Hepatocyte (in vitro differentiated cells): ENCODE data around the gene RNF20. TPM values are rescaled to one million over a fixed set of nuclear protein-coding genes. Genes with fewer than 3 reads are reported as not detected.

Source experiments
- DNase-seq: peaks from one replicate; pipeline ENCODE4 v3.0.0-alpha.2; 2016; ENCODE audit warnings: low spot score
- H2AFZ ChIP-seq: fragments of 200-600 bp; sonication (generic); 2 replicates; pipeline ENCODE4 v1.6.0; 2016; ENCODE audit warnings: antibody characterized with exemption, mild to moderate bottlenecking
- H3K27ac ChIP-seq: fragments of 200-600 bp; sonication (generic); 2 replicates; pipeline ENCODE4 v1.5.1; 2016; ENCODE audit warnings: mild to moderate bottlenecking
- H3K27me3 ChIP-seq: fragments of 200-600 bp; sonication (generic); 2 replicates; pipeline ENCODE4 v1.6.1; 2016
- H3K36me3 ChIP-seq: fragments of 200-600 bp; sonication (generic); replicated peaks from 2 replicates; pipeline ENCODE4 v1.5.1; 2016; ENCODE audit warnings: low read depth; ENCODE audit not compliant: insufficient read depth
- H3K4me1 ChIP-seq: fragments of 200-600 bp; sonication (generic); 2 replicates; pipeline ENCODE4 v1.5.1; 2016; ENCODE audit warnings: mild to moderate bottlenecking, moderate library complexity; ENCODE audit not compliant: insufficient read depth
- H3K4me2 ChIP-seq: fragments of 200-600 bp; sonication (generic); 2 replicates; pipeline ENCODE4 v1.6.0; 2016
- H3K4me3 ChIP-seq: fragments of 200-600 bp; sonication (generic); 2 replicates; pipeline ENCODE4 v1.5.1; 2016; ENCODE audit warnings: mild to moderate bottlenecking
- H3K79me2 ChIP-seq: fragments of 200-600 bp; sonication (generic); 2 replicates; pipeline ENCODE4 v1.6.0; 2017; ENCODE audit warnings: mild to moderate bottlenecking
- H3K9me2 ChIP-seq: fragments of 200-600 bp; sonication (generic); replicated peaks from 2 replicates; pipeline ENCODE4 v1.6.0; 2017; ENCODE audit warnings: mild to moderate bottlenecking; ENCODE audit not compliant: insufficient read depth
- H3K9me3 ChIP-seq: fragments of 200-600 bp; sonication (generic); 2 replicates; pipeline ENCODE4 v1.5.1; 2016; ENCODE audit warnings: low read depth, mild to moderate bottlenecking
- H4K20me1 ChIP-seq: fragments of 200-600 bp; sonication (generic); 2 replicates; pipeline ENCODE4 v1.6.0; 2016; ENCODE audit warnings: mild to moderate bottlenecking; ENCODE audit not compliant: insufficient read depth, poor library complexity, severe bottlenecking
- EZH2 ChIP-seq: fragments of 200-600 bp; sonication (generic); IDR thresholded peaks from 2 replicates; pipeline ENCODE4 v1.6.1; 2016; ENCODE audit warnings: antibody characterized with exemption, mild to moderate bottlenecking, borderline replicate concordance
- EZH2phosphoT487 ChIP-seq: fragments of 200-600 bp; sonication (generic); IDR thresholded peaks from one replicate; pipeline ENCODE4 v1.6.1; 2018; ENCODE audit warnings: antibody characterized with exemption, mild to moderate bottlenecking, low read depth, moderate library complexity; ENCODE audit not compliant: unreplicated experiment, severe bottlenecking
- WGBS: methylation state at CpG from one replicate; pipeline ENCODE4 v1.1.6; 2016; ENCODE audit warnings: low lambda C conversion rate; ENCODE audit errors: missing lambda C conversion rate; 5-methylcytosine and 5-hydroxymethylcytosine counted together
- polyA plus RNA-seq: library from polyadenylated mRNA; unstranded; fragments of >200 nt; fragmentation: Nextera tagmentation; extraction: Ambion mirVana; gene quantifications from 2 replicates; pipeline ENCODE4 v1.2.1, GENCODE V29; 2016
- total RNA-seq: library from RNA; depleted of rRNA; stranded (reverse); fragments of >200 nt; gene quantifications from 2 replicates; pipeline ENCODE4 v1.2.3, GENCODE V29; 2014
- TF ChIP-seq, protein P1 (sequence below): fragments of 200-600 bp; sonication (generic); IDR thresholded peaks from 2 replicates; pipeline ENCODE4 v1.5.1; 2016; ENCODE audit warnings: antibody characterized with exemption, mild to moderate bottlenecking; ENCODE audit not compliant: poor library complexity

RNF20 gene
- total and polyA plus RNA-seq, 2 experiments from 2014 or later = 19.0 to 21.7 TPM

DNA sequence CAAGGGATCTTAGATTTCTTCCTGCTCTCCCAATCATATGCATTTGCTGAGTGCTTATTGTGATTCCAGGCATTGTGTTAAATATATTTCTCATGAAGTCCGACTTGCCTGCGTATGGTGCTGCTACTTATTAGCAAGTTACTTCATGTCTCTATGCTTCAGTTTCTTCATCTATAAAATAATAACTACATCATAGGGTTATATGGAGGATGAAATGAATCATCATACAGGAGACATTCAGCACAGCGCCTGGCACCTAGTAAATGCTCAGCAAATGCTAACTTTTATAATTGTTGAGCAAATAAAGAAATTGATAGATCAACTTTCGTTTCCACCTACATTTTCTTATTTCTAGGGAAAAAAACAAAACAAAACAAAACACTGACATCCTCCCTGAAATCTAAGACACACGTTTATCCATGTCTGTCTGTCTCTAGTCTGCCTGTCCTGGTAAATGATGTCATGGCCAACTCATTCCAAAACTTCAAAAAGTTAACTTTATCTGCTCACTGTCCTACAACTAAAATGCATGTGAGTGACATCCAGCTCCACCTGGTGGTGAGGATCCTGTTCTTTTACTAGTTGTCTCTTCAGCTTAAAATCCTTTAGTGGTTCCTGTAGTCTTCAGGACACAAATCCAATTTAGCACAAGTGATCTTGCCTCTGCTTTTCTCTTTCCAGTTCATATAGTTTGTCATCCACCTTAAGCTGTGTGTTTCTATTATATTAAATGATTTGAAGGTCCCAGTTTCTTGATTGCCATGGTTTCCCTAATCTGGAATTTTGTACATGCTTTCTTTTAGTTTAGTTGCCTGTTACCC is 33.5 kb downstream of the RNF20 start:
- H3K79me2 ChIP-seq = no peaks in the 10 kb centered on the region
- no peaks in the 10 kb centered on the region for H3K36me3 ChIP-seq
- no peak overlapping the region for H3K4me3 ChIP-seq
- no peaks in the 10 kb centered on the region for H3K9me3 ChIP-seq
- H3K4me1 ChIP-seq = no peaks in the 10 kb centered on the region
- no peaks in the 10 kb centered on the region for H3K9me2 ChIP-seq
- H4K20me1 ChIP-seq = no peaks in the 10 kb centered on the region
- peak; percentile 29 for DNase-seq
- WGBS = 84% methylated on average over 5 of the region's 5 CpGs
- H3K27me3 ChIP-seq = no peaks in the 10 kb centered on the region
- no peak for TF ChIP-seq EZH2phosphoT487
- TF ChIP-seq, protein P1, sequence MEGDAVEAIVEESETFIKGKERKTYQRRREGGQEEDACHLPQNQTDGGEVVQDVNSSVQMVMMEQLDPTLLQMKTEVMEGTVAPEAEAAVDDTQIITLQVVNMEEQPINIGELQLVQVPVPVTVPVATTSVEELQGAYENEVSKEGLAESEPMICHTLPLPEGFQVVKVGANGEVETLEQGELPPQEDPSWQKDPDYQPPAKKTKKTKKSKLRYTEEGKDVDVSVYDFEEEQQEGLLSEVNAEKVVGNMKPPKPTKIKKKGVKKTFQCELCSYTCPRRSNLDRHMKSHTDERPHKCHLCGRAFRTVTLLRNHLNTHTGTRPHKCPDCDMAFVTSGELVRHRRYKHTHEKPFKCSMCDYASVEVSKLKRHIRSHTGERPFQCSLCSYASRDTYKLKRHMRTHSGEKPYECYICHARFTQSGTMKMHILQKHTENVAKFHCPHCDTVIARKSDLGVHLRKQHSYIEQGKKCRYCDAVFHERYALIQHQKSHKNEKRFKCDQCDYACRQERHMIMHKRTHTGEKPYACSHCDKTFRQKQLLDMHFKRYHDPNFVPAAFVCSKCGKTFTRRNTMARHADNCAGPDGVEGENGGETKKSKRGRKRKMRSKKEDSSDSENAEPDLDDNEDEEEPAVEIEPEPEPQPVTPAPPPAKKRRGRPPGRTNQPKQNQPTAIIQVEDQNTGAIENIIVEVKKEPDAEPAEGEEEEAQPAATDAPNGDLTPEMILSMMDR = peak; percentile 44
- no peak overlapping the region for H3K27ac ChIP-seq
- H3K4me2 ChIP-seq = no peak overlapping the region
- H2AFZ ChIP-seq = no peak overlapping the region

- Histone ChIP-seq H3K4me3 (no peak overlapping the region), H3K27ac (no peak overlapping the region), H3K27me3 (no peaks in the 10 kb centered on the region), H3K9me2 (no peaks in the 10 kb centered on the region), H3K4me1 (no peaks in the 10 kb centered on the region), H3K9me3 (no peaks in the 10 kb centered on the region), H3K79me2 (no peaks in the 10 kb centered on the region), H3K36me3 (no peaks in the 10 kb centered on the region), H3K4me2 (no peak overlapping the region), H4K20me1 (no peaks in the 10 kb centered on the region), H2AFZ (no peak overlapping the region)
- TF ChIP-seq, protein P1 = no peak
- TF ChIP-seq EZH2phosphoT487 (no peak), EZH2 (no peak)
- 94% methylated on average over 3 of the region's 3 CpGs for WGBS
- no peak for DNase-seq
Observed at GRCh38 chr9:101567725-101568350, 34.2 kb downstream of the RNF20 start.

DNA sequence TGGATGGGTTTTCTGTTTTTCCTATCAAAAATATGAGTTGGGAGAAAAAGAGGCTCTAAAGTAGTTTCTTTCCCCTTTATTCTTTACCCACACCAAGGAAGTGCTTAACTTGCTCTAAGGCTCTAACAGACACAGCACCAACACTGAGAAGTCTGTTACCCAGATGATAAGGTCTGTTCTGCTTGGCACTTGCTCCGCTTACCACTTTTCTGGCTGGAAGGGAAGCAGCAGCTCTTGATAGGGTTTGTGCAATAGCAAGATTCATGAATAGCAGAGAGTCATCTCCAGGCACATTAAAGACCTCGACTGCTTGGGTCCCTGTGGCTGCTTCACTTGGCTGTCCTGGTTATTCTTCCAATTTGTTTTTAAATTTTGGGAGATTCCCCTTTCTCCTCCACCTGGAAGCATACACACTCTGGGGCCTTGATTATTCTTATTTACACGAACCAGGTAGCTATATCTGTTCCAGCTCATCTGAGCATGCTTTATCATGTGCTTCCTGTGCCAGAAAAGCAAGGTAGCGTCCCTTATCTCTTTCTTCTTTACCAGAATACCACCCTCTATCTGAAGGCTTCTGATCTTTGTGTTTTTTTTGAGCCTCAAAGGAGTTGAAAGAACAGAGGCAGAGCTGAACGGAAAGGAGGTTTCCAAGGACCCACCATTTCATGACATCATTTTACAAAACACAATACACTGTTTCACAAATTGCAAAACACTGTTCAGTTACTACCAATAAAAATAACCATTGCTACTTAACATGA is 36.3 kb downstream of the RNF20 start:
- Histone ChIP-seq H4K20me1 (no peaks in the 10 kb centered on the region), H3K79me2 (no peaks in the 10 kb centered on the region), H3K27me3 (no peaks in the 10 kb centered on the region), H2AFZ (no peak overlapping the region), H3K4me3 (no peak overlapping the region), H3K4me2 (no peak overlapping the region), H3K9me2 (no peaks in the 10 kb centered on the region), H3K9me3 (no peaks in the 10 kb centered on the region), H3K27ac (no peak overlapping the region), H3K36me3 (no peaks in the 10 kb centered on the region), H3K4me1 (no peaks in the 10 kb centered on the region)
- TF ChIP-seq, protein P1 = no peak
- no peak for TF ChIP-seq EZH2phosphoT487
- no peak for TF ChIP-seq EZH2
- 79% methylated on average over 5 of the region's 5 CpGs for WGBS
- DNase-seq = no peak
